NCI-H146 treated with DMSO at 0.1 percent for 48 hours (cell line): Measurements from ENCODE around the gene FPR3.
"Not testable (repeated sequence)": the region's sequence is repeated elsewhere in the genome, so short reads cannot be mapped to it uniquely, and the experiment has no call there.

Source experiments
- DNase-seq: peaks from one replicate; lab custom pipeline; 2025; ENCODE audit not compliant: unreplicated experiment; lab: John Stamatoyannopoulos, UW

Gene FPR3, protein sequence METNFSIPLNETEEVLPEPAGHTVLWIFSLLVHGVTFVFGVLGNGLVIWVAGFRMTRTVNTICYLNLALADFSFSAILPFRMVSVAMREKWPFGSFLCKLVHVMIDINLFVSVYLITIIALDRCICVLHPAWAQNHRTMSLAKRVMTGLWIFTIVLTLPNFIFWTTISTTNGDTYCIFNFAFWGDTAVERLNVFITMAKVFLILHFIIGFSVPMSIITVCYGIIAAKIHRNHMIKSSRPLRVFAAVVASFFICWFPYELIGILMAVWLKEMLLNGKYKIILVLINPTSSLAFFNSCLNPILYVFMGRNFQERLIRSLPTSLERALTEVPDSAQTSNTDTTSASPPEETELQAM

DNA sequence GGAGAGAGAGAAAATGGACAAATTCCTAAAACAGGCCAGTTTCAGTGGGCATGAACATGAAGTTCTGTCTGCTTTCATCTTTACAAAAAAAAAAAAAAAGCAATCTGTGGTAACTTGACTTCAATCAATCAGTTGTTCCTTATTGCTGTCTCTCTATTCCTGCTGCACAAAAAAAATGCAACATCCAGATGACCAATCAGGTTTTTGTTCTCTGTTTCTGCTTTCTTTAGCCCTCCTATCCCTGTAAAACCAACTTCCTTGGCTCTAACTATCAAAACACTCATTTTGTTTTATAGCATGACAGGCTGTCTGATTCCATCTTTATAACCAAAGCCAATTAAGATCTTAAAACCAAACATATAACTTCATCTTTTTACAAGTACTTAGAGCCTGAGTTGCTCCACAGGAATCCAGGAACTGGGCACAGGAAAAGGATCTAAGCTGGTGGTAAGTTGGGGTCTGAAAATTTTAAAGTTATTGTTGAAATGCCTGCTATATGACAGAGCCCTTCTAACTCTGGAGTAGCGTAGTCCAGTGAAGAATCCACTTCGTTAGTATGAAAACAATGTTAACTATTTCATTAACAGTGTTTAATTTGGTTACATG lies at the start of gene FPR3:
Gene FPR3, plus strand, starts transcription at position 273 of the 606 bp plus-strand sequence. CDS start 28,592 bp downstream, outside the sequence.
- no peak for DNase-seq

DNA sequence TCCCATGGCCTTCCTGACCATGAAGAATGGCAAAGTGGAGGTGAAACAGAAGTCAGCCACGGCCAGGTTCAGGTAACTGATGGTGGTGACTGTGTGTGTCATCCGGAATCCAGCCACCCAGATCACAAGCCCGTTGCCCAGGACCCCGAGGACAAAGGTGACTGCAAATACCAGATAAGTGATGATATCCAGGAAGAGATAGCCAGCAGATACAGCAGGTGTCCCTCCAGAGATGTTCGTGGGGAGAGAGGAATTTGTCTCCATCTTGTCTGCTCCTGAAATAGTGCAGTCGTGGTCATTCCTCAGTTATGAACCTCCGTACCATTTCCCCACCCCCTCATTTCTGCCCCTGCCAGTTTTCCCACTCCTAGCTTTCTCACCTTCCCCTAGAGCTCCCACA lies 48.2 kb upstream of the FPR3 start:
- no peak for DNase-seq

DNA sequence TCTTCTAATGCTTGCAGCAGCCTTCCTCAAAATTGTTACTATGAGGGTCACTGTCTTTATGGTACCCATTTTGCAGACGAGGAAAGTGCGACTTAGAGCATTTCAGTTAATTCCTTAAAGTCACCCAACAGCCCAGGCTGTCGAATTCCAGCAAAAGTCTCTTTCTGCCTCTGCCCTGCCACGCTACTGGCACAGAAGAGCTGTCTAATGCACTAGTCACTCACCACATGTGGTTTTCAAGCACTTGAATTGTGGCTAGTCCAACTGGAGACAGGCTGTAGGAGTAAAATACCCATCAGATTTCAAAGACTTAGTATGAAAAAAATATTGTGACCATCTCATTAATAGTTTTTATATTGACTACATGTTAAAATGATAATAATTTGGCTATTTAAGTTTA lies 45.0 kb upstream of the FPR3 start:
- no peak for DNase-seq

DNA sequence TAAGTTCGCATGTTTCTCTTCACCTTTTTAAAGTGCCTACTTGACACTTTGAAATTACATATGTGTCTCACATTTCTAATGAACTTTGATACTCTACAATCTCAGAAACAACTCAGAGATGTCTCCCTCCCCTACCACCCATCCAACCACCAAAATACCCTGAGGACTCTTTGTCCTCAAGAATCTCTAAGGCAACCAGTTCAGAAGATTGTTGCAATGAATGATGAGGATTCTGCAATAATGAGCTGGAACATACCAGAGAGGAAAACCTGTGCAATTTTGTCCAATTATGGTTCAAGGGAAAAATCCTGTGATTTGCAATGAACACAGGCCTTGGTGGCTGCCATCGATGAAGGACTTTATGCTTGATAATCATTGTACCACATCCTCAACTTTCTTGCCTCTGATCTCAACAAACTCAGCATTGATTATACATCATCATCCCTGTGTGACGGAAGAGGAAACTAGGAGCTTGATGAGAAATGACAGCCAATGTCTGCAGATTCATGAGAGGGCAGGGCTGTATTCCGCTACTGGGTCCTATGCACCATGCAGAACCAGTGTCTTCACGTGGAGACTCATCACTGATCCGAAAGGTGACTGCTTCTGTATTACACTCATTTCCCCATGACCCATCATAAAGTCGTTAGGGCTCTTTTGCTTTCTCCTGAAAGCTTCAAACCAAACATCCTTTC lies 44.4 kb upstream of the FPR3 start:
- DNase-seq, result no peak

DNA sequence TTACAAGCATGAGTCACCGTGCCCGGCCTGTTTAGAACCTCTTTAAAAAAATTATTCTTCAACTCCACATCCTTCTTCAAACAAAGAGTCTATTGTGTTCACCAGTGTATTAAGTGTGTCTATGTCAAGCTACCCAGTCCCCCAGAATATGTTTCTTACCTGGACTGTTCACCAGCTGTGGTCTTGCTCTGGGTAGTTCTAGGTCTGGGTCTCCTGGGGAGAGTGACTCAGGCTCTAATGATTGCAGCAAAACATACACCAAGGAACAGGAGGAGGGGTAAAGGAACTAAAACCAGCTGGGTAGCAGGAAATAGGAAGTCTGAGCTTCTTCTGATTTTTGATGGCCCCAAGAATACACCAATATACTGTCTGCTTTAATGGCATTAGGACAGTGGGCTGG lies 43.3 kb upstream of the FPR3 start, which contains the start of gene FPR1:
Gene FPR1, minus strand, starts transcription at position 224 of the 400 bp plus-strand sequence. CDS start 4,884 bp downstream, outside the sequence.
- no peak for DNase-seq

DNA sequence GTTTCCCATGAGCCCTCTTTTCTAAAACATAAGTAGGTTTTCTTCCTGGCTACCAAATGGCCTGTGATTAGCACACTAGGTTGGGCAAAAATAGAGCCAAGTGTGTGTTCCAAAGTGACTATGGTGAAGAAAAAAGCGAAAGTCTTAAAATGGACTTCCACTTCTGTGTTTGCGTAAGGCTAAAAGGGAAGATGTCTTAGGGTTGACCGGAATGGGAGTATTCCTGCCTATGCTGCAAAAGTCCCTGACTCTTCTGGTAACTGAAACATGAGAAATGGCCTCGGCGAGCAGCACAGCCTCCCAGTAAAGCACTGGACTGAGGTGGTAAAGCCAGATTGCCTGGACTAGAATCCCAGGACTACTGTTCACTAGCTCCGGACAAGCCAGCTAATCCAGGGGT lies 40.8 kb upstream of the FPR3 start:
- DNase-seq, result no peak

DNA sequence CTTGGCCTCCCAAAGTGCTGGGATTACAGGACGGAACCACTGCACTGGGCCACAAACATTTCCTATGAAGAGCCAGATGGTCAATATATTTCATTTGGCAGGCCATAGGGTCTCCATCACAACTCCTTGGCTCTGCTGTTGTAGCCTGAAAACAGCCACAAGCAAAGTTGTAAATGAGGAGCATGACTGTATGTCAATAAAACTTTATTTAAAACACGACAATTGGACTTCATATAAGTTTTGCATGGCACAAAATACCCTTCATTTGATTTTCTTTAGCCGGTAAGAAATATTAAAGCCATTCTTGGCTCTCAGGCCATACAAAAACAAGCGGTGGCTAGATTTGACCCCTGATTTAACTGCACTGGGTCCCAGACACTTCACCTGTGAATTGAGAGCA lies 40.2 kb upstream of the FPR3 start:
- no peak for DNase-seq

DNA sequence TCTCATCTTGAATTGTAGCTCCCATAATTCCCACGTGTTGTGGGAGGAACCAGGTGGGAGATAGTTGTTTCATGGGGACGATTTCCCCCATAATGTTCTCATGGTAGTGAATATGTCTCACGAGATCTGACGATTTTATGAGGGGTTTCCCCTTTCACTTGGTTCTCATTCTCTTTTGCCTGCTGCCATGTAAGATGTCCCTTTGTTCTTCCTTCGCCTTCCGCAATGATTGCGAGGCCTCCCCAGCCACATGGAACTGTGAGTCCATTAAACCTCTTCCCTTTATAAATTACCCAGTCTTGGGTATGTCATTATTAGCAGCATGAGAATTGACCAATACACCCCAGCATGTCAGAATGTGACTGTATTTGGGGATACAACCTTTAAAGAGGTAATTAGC lies 39.4 kb upstream of the FPR3 start:
- no peak for DNase-seq

DNA sequence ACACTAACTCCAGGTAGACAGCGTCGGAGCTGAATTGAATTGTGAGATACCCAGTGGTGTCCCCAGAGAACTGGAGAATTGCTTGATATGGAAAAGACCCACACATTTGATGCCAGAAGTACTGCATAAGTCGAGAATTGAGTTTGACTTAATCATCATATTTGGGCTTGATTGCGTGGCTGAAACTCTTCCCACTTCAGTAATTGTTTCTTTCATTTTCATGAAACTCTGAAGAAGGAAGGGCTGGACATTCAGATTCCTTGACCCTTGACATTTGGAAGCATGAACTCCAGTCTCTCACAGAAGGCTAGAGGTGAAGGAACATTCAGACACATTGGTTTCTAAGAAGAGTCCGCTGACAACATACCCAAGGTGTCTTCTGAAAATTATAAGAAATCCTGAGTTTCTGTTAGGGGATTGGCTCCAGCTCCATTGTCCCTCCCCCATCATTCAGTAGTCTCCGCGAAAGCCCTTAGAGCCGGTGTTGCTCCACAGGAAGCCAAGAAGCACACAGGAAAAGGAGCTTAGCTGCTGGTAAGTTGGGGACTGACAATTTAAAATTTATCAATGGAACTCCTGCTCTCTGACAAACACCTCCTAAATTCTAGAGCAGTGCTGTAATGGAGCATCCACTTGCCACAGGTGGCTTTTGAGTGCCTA lies 34.1 kb upstream of the FPR3 start, which contains the start of gene FPR2:
Gene FPR2, plus strand, starts transcription at position 484 of the 660 bp plus-strand sequence. CDS start 7,479 bp downstream, outside the sequence.
- no peak for DNase-seq

DNA sequence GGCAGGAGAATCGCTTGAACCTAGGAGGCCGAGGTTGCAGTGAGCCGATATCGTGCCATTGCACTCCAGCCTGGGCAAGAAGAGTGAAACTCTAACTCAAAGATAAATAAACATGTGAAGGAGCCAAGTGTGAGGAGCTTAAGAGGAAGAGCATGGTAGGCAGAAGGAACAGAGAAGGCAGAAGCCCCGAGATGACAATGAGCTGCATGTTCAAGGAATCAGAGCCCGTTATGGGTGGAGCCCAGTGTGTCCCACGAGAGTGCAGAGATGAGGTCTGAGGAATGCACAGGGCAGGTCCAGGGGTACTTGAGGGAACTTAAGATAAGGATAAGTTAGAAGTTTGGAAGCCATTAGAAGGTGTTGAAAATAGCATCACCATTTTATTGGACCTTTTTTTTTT lies 33.3 kb upstream of the FPR3 start:
- no peak for DNase-seq

DNA sequence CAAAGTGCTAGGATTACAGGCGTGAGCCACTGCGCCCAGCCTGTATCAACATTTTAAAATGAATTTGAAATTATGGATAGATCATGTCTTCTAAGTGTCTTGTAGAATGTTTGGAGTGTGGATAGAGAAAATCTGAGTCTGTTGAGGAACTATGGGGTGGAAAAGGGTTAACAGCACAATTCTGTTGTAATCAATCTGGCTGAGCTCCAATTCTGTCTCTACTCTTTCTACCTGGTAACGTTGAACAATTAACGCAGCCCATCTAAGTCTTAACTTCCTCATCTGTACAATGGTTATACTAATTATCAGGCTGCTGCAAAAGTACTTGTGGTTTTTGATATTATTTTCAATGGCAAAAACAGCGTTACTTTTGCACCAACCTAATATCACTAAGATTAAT lies 29.9 kb upstream of the FPR3 start:
- no peak for DNase-seq

DNA sequence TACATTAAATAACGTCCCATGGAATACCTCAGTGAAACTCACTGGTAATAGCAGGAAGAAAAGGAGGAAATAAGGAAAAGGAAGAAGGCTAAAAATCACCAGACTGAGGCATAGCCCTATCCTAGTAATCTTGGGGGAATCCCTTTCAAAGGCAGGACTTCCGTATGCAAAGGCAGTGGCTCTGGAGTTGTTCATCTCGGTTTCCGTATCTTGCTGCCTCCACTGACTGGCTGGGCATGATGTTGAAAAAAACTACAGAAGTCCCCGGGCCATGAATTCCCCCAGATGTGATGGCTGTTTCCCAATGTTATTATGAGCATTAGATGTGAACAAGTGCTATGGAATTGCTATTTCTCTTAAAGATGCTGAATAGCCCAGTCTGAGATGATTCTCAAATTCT lies 28.5 kb upstream of the FPR3 start:
- no peak for DNase-seq

DNA sequence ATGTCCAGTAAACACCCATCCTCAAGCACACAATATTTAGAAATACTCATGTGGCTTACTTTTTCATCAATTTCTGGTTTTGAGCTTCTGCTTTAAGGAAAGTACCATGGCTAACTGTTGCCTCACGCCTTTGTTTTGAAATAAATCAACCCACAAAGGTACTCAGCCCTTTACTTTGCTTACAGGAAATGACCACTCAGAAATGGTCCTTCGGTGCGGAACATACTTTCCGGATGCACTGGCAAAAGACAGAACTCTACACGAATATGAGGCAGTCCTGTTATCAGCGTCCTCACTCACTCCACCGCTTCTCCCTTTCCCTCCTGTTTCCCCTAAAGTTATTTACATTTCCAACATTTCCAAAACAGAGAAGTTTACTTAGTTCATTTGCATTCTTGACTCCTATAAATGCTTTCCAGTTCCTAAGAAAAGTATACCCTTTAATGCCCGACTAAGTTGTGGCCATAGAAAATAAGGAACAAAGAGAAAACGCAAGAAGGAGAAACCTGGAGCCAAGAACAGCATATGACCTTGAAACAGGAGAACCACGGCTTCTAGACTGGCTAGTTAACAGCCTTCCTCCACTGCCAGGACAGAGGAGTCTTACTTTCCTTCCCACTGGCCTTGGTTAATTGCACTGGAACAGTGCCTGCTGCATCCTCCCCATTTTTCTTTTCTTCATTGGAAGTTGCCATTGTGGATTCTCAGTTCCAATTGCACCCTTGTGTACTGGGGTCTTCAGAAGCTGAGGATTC lies 23.4 kb upstream of the FPR3 start:
- no peak for DNase-seq

DNA sequence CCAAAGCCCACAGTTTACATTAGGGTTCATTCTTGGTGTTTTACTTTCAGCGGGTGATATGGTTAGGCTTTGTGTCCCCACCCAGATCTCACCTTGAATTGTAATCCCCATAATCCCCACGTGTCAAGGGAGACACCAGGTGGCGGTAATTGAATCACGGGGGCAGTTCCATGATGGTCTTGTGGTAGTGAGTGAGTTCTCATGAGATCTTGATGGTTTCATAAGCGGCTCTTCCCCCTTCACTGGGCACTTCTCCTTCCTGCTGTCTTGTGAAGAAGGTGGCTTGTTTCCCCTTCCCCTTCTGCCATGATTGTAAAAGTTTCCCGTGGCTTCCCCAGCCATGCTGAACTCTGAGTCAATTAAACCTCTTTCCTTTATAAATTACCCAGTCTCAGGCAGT lies 22.0 kb upstream of the FPR3 start:
- no peak for DNase-seq

DNA sequence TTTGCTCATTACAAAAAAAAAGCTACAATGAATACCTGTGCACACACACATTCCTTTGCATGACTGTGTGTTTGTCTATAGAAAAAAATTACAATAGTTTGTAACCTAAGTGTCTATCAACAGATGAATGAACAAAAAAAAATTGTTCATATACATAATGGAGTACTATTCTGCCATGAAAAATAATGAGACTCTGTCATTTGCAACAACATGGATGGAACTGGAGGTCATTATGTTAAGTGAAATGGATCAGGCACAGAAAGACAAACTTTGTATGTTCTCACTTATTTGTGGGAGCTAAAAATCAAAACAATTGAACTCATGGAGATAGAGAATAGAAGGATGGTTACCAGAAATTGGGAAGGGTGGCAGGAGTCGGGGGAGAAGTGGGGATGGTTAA lies 18.4 kb upstream of the FPR3 start:
- not testable (repeated sequence) for DNase-seq

DNA sequence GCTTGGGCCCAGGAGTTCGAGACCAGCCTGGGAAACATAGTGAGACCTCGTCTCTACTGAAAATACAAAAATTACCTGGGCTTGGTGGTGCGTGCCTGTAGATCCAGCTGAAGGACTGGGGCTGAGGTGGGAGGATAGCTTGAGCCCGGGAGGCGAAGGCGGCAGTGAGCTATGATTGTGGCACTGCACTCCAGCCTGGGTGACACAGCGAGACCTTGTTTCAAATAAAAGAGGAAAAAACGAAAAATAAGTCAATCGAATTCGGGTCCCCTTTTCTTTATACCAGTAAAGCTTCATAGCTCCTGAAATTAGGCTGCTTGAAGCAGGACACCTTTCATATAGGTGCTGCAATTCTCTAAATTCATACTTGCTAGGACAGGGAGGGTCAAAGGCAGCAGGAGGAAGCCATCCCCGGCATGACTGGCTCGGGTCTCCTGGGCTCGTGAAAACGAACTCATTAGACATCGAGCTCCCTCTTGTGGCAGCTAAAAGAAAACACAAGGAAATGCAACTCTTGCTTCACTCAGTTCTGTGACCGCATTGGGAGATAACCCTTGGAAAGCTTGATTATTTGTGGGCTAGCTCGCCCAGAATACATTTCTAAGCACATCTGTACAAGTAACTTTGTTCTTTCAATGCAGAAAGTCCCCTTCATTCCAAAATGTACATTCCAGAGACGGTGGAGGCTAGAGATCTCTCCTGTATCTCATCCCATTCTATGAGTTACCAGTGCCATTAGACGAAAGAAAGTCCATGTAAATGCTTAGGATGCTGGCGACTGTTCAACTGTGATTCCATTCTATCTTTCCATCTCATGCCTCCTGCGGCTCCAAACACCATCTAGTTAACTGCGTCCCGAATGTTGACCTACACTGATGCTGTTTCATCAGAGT lies 17.1 kb upstream of the FPR3 start:
- DNase-seq, result peak; percentile 55

DNA sequence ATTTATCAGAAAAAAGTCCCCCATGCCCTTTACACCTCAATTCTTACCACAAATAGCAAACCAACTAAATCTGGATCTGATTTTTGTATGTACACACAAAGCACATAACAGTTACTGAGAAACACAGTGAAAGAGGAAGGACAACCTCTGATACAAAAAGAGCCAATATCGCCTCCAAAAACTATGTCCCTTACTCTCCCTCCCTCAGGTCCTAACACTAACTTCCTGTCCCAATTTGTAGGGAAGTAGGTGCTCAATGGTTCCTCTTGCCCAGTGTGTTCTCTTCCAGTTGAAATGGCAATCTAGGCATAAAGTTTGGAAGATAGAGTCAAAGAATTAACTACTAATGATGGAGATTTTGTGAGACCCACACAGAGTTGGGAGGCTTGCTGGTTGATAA lies 15.8 kb upstream of the FPR3 start:
- DNase-seq, result no peak

DNA sequence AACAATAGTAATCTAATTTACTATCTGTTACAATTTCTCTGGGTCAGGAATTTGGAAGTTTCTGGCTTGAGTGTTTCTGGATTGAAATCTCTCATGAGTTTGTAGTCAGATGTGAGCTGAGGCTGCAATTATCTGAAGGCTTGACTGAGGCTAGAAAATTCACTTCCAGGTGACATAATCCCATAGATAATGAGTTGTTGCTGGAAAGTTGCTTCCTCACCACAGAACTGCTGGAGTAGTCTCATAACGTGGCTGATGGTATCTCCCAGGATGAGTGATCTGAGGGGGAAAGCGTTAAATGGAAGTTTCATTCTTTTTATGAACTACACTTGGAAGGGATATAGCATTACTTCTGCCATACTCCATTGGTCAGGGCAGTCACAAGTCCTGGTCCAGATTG lies 15.3 kb upstream of the FPR3 start:
- no peak for DNase-seq

DNA sequence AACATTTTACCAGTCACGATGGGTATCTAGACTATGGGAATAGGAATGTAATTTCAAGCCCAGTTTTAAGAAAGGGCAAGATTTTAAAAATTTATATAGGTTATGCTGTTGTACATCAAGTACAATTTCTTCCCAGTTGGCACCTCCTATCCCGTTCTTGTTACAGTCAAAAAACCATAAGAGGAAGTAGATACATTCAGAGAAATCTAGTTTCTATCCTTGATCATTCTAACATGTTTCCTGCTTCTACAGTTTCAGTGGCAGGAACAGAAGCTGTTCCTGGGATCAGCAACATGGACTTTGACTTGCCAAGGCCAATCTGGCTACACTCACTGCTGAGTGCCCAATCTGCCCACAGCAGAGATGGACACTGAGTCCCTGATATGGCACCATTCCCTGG lies 14.7 kb upstream of the FPR3 start:
- no peak for DNase-seq

DNA sequence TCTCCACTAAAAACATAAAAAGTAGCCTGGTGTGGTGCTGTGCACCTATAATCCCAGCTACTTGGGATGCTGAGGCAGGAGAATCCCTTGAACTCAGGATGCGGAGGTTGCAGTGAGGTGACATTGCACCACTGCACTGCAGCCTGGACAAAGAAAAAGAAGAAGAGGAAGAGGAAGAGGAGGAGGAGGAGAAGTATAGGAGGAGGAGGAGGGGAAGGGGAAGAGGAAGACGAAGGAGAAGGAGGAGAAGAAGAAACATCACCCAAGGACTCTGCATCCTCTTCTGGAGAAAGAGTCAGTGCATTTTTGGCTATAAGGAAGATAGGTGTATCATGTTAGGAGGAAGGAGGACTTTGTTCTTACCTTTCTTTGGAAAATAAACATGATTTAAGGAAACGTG lies 13.0 kb upstream of the FPR3 start:
- DNase-seq, result no peak
